ENCODE data around the gene FAM3B. TPM values are rescaled to one million over a fixed set of nuclear protein-coding genes. Genes with fewer than 3 reads are reported as not detected.

Gene FAM3B
- total RNA-seq, 2 experiments from 2014 or later = not detected

DNA sequence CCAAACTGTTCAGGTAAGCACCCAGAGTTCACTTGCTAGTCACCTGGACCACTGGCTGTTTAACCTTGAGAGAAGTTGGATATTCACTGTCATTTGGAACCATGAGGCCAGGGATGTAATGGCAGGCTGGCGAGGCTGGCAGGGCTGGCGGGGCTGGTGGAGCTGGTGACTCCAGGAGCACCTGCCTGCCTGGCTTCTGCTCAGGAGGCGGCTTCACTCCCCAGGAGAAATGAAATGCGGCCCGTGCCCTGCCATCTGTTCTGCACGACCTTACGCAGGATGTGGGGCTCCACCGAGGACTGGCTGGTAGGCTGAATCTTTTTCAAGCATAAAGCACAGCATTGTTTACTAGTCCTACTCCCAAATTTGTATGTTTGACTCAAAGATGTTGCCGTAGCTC, 86.7 kb downstream of the FAM3B start:
- Mint-ChIP-seq H3K27ac (peak overlapping the region; percentile 48), H3K4me1 (no peaks in the 10 kb centered on the region), H3K4me3 (no peak overlapping the region), H3K27me3 (no peaks in the 10 kb centered on the region), H3K36me3 (peaks cover 12% of the 10 kb centered on the region), H3K9me3 (no peaks in the 10 kb centered on the region)
- DNase-seq = no peak

DNA sequence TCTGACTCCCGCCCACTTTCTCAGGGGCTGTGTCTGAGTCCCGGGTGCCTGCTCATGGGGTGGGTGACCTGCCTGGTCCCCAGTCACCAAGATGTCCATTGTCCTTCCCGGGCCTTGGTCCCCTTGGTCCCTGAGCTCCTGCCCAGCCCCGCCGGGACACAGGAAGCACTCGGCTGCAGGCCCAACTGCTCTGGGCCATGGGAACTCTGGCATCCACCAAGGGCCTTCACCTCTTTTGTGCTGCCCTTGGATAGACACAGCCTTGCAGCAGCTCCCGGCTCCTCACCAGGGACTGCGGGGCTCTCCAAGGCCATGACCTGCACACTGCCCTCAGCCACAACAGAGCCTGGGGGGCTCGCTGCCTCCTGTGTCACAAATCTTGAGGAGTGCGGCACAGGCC, 87.4 kb downstream of the FAM3B start:
- H3K36me3 Mint-ChIP-seq = peaks cover 18% of the 10 kb centered on the region
- DNase-seq = no peak
- H3K27me3 Mint-ChIP-seq = no peaks in the 10 kb centered on the region
- no peaks in the 10 kb centered on the region for H3K9me3 Mint-ChIP-seq
- no peaks in the 10 kb centered on the region for H3K4me1 Mint-ChIP-seq
- H3K27ac Mint-ChIP-seq = no peak overlapping the region
- H3K4me3 Mint-ChIP-seq = no peak overlapping the region

DNA sequence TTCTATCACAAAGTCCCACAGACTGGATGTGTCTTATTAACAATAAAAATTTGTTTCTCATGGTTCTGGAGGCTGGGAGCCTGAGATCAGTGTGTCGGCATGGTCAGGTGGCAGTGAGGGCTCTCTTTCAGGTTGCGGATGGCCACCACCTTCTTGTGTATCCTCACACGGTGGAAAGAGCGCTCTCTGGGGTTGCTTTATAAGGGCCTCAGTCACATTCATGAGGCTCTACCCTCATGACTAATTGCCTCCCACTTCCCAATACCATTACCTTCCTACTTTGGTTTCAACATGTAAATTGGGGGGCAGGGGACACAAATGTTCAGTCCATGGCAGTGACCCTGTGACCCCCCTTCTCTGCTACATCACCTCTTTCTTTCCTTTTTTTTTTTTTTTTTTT, 88.7 kb downstream of the FAM3B start:
- no peaks in the 10 kb centered on the region for H3K27me3 Mint-ChIP-seq
- H3K4me3 Mint-ChIP-seq = no peak overlapping the region
- no peaks in the 10 kb centered on the region for H3K4me1 Mint-ChIP-seq
- no peak for DNase-seq
- peaks cover 28% of the 10 kb centered on the region for H3K36me3 Mint-ChIP-seq
- no peak overlapping the region for H3K27ac Mint-ChIP-seq
- no peaks in the 10 kb centered on the region for H3K9me3 Mint-ChIP-seq

DNA sequence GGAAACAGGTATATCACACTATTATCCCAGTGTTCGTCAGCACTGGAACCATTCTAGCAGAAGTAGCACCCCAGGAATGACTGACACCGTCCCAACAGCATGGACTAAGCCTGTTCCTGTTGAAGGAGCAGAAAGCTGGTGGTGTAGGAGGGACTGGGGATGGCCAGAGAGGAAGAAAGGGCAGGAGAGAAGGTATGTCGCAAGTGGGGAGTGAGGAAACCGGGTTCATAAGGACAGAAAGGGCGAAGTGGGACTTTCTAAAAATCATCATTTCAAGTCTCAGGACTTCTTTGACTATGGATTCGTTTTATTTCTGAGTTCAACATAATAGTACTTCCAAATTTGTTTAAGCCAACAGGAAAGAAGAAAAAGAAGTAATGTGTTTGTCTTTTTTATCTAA, 89.7 kb downstream of the FAM3B start:
- Mint-ChIP-seq H3K4me1 (no peaks in the 10 kb centered on the region), H3K9me3 (peaks cover 4% of the 10 kb centered on the region), H3K27me3 (no peaks in the 10 kb centered on the region), H3K27ac (no peak overlapping the region), H3K4me3 (no peak overlapping the region), H3K36me3 (peaks cover 30% of the 10 kb centered on the region)
- no peak for DNase-seq

Other genes with a start within 250 kb of the FAM3B start
- gene BACE2, start 148.6 kb upstream of the FAM3B start, total RNA-seq = 1 to 10 TPM; 1.8 to 2.0 TPM
- 10 to 100 TPM; 30.2 to 31.3 TPM for gene MX2, start 45.2 kb downstream of the FAM3B start, total RNA-seq
- gene MX1, start 109.4 kb downstream of the FAM3B start, total RNA-seq = 100 to 1,000 TPM; 108 to 109 TPM
- gene TMPRSS2, start 191.4 kb downstream of the FAM3B start, total RNA-seq = not detected

All from activated naive CD8-positive, alpha-beta T cell treated with anti-CD3 and anti-CD28 coated beads for 36 hours (primary cell).